Bladder microvascular endothelial cell (primary cell): ENCODE measurements around the gene TRMT11. TPM values are rescaled to one million over a fixed set of nuclear protein-coding genes. Genes with fewer than 3 reads are reported as not detected.

Experiments used
- total RNA-seq: library from RNA; depleted of rRNA; stranded (reverse); fragments of >200 nt; gene quantifications from 2 replicates; pipeline ENCODE4 v1.2.3, GENCODE V29; 2014

TRMT11 gene
- 6.6 and 17.2 TPM in 2 replicates for total RNA-seq

GRCh38 chr6:125986301-125987025 is at the start of gene TRMT11:
TSS of gene TRMT11 (plus strand) at chr6:125986540. CDS start at chr6:125986551, 11 bp downstream.

GRCh38 chr6:125956506-125957390 is 29.6 kb upstream of the TRMT11 start, which contains the start of gene HINT3:
TSS of gene HINT3 (plus strand) at chr6:125956770. CDS start at chr6:125956978, 208 bp downstream.

Other genes starting within 250 kb of the TRMT11 start
- gene HEY2, start 236.9 kb upstream of the TRMT11 start, total RNA-seq: under 0.01 TPM in 1 of 2 replicates, not detected in the other
- 50.2 and 159 TPM in 2 replicates for gene NCOA7, start 195.6 kb upstream of the TRMT11 start, total RNA-seq
- gene HINT3, start 29.8 kb upstream of the TRMT11 start, total RNA-seq: 9.9 and 14.5 TPM in 2 replicates